Parathyroid adenoma (tissue), 2 donors: ENCODE data around the gene MAGEB3.

Experiments used
- H2AFZ ChIP-seq: fragments of 300-600 bp; sonication (generic); one replicate; pipeline ENCODE4 v1.7.0; 2017; ENCODE audit warnings: antibody characterized with exemption, mild to moderate bottlenecking
- H3K27ac ChIP-seq: fragments of 300-600 bp; sonication (generic); one replicate; pipeline ENCODE4 v1.7.0; 2017
- H3K27me3 ChIP-seq: fragments of 300-600 bp; sonication (generic); one replicate; pipeline ENCODE4 v1.7.0; 2017; ENCODE audit warnings: low read length; ENCODE audit not compliant: control insufficient read depth, insufficient read depth
- H3K36me3 ChIP-seq: fragments of 300-600 bp; sonication (generic); one replicate; pipeline ENCODE4 v1.7.0; 2017; ENCODE audit warnings: low read length; ENCODE audit not compliant: control insufficient read depth, insufficient read depth
- H3K4me1 ChIP-seq: fragments of 300-600 bp; sonication (generic); one replicate; pipeline ENCODE4 v1.7.0; 2017; ENCODE audit warnings: control low read depth
- H3K4me2 ChIP-seq: fragments of 300-600 bp; sonication (generic); one replicate; pipeline ENCODE4 v1.7.0; 2017; ENCODE audit warnings: low read length
- H3K4me3 ChIP-seq: fragments of 300-600 bp; sonication (generic); one replicate; pipeline ENCODE4 v1.7.0; 2017; ENCODE audit warnings: low read depth, low read length
- H3K79me2 ChIP-seq: fragments of 300-600 bp; sonication (generic); one replicate; pipeline ENCODE4 v1.7.0; 2017; ENCODE audit warnings: control low read depth
- H3K9ac ChIP-seq: fragments of 300-600 bp; sonication (generic); one replicate; pipeline ENCODE4 v1.7.0; 2017; ENCODE audit warnings: mild to moderate bottlenecking
- H3K9me3 ChIP-seq: fragments of 300-600 bp; sonication (generic); one replicate; pipeline ENCODE4 v1.7.0; 2017; ENCODE audit warnings: low read length; ENCODE audit not compliant: control insufficient read depth
- TF ChIP-seq, protein P1 (sequence below): fragments of 300-600 bp; sonication (generic); IDR thresholded peaks from one replicate; pipeline ENCODE4 v1.7.0; 2017; ENCODE audit warnings: antibody characterized with exemption, mild to moderate bottlenecking
- donor health status: primary hyperparathyroidism.

The MAGEB3 gene

GRCh38 chrX:30220661-30221060 lies 9.8 kb upstream of the MAGEB3 start:
- Histone ChIP-seq H3K4me2 (no peak overlapping the region), H2AFZ (no peak overlapping the region), H3K36me3 (no peaks in the 10 kb centered on the region), H3K9ac (no peak overlapping the region), H3K79me2 (no peaks in the 10 kb centered on the region), H3K4me1 (no peaks in the 10 kb centered on the region), H3K27me3 (no peaks in the 10 kb centered on the region), H3K4me3 (no peak overlapping the region), H3K9me3 (no peaks in the 10 kb centered on the region), H3K27ac (no peak overlapping the region)
- TF ChIP-seq, protein P1, sequence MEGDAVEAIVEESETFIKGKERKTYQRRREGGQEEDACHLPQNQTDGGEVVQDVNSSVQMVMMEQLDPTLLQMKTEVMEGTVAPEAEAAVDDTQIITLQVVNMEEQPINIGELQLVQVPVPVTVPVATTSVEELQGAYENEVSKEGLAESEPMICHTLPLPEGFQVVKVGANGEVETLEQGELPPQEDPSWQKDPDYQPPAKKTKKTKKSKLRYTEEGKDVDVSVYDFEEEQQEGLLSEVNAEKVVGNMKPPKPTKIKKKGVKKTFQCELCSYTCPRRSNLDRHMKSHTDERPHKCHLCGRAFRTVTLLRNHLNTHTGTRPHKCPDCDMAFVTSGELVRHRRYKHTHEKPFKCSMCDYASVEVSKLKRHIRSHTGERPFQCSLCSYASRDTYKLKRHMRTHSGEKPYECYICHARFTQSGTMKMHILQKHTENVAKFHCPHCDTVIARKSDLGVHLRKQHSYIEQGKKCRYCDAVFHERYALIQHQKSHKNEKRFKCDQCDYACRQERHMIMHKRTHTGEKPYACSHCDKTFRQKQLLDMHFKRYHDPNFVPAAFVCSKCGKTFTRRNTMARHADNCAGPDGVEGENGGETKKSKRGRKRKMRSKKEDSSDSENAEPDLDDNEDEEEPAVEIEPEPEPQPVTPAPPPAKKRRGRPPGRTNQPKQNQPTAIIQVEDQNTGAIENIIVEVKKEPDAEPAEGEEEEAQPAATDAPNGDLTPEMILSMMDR = no peak

DNA sequence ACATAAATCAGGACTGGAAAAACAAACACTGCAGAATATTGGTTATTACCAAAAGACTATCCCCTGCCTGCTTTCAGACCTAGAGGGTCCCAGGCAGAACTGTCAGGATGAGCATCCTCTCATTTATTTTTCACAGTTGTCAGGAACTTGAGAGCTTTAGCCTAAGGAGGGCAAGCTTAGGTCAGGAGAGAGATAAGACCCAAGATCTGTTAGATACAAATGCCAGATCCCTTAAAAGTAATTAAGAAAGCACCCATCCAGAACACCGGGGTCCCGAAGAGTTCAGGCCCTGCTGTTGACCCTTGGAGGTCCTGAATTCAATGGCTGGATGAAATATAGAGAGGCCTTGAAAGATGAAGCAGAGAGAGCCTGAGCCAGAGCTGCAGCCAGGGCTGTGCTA lies 5.9 kb upstream of the MAGEB3 start:
- TF ChIP-seq, protein P1 = no peak
- no peaks in the 10 kb centered on the region for H3K79me2 ChIP-seq
- H3K27me3 ChIP-seq = no peaks in the 10 kb centered on the region
- no peak overlapping the region for H3K4me2 ChIP-seq
- no peaks in the 10 kb centered on the region for H3K36me3 ChIP-seq
- H3K27ac ChIP-seq = no peak overlapping the region
- no peaks in the 10 kb centered on the region for H3K4me1 ChIP-seq
- H3K9me3 ChIP-seq = no peaks in the 10 kb centered on the region
- no peak overlapping the region for H3K9ac ChIP-seq
- no peak overlapping the region for H2AFZ ChIP-seq
- no peak overlapping the region for H3K4me3 ChIP-seq

GRCh38 chrX:30228526-30228925 lies 1.9 kb upstream of the MAGEB3 start:
- no peaks in the 10 kb centered on the region for H3K79me2 ChIP-seq
- H3K9me3 ChIP-seq = no peaks in the 10 kb centered on the region
- no peaks in the 10 kb centered on the region for H3K36me3 ChIP-seq
- H3K9ac ChIP-seq = no peak overlapping the region
- H3K27ac ChIP-seq = no peak overlapping the region
- no peak overlapping the region for H3K4me2 ChIP-seq
- H2AFZ ChIP-seq = no peak overlapping the region
- TF ChIP-seq, protein P1 = no peak
- no peaks in the 10 kb centered on the region for H3K4me1 ChIP-seq
- no peaks in the 10 kb centered on the region for H3K27me3 ChIP-seq
- no peak overlapping the region for H3K4me3 ChIP-seq

DNA sequence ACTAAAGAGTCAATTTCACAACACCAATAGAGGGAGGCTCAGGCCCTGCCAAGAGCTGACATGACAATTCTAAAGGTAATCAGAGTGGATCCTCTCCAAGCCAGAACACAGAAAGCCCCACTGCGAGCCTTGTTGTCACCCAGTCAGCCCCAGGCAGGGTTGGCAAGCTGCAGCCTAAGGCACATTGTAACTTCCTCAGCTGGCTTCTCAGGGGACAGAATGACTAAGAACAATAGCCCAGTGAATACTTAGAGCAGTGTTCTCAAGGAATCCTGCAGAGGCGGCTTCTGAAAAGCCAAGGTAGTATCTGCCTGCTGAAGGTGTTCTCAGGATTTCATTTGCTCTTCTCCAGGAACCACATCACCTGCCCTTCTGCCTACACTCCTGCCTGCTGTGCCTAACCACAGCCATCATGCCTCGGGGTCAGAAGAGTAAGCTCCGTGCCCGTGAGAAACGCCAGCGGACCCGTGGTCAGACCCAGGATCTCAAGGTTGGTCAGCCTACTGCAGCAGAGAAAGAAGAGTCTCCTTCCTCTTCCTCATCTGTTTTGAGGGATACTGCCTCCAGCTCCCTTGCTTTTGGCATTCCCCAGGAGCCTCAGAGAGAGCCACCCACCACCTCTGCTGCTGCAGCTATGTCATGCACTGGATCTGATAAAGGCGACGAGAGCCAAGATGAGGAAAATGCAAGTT lies 11.4 kb downstream of the MAGEB3 start, which contains the start of gene MAGEB4:
MAGEB4 (plus strand) TSS at position 277 of the 692 bp plus-strand sequence; CDS start at position 413, 136 bp downstream.
- TF ChIP-seq, protein P1 = no peak
- H3K27me3 ChIP-seq = no peaks in the 10 kb centered on the region
- no peak within 1 kb of the TSS for H3K9ac ChIP-seq
- no peaks in the 10 kb centered on the region for H3K36me3 ChIP-seq
- H3K4me1 ChIP-seq = no peaks in the 10 kb centered on the region
- no peak within 1 kb of the TSS for H3K4me3 ChIP-seq
- H3K79me2 ChIP-seq = no peaks in the 10 kb centered on the region
- no peaks in the 10 kb centered on the region for H3K9me3 ChIP-seq
- no peak within 1 kb of the TSS for H2AFZ ChIP-seq
- no peak within 1 kb of the TSS for H3K27ac ChIP-seq
- H3K4me2 ChIP-seq = no peak within 1 kb of the TSS
